Measurements from ENCODE around the gene RXRA.

DNA sequence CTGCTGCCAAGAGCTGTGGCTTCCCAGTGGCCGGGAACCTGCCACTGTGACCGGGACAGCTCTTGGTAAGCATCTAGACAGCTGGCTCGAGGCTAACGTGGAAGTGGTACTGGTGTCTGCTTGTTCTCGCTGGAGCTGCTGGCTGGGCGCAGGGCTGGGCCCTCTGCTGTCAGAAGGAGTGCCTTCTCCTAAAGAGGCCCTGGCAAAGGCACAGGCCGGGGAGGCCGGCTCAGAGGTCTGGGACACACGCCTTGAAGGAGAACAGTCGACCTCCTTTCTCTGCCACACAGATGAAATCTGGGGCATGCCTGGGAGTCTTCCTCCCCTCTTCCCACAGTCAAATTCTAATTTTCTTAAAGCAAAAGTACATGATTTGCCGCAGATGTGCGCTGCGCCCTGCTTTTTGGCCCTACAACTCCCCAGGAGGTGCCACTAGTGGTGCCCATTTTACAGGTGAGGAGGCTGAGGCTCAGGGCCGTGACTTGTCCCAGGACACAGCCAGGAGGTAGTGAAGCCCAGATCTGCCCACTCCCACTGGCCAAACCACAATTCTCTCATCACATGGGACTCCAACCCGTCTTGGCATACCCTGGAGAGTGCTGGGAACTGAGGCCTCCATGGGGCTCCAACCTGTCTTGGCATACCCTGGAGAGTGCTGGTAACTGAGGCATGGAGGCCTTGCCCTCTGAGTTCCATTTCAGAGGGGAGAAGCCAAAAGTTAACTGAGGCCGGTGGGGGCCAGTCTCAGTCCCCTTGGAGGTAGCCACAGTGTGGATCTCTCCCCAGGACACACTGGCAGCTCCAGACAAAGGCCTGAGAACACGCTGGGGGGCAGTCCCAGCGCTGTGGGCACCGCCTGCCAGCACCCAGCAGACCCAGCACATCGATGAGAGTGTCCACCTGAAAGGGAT, 12.0 kb upstream of the RXRA start:
- TF ChIP-seq POLR2A (IDR thresholded peaks at IDR 0.05) (no peak), POLR2AphosphoS5 (IDR thresholded peaks at IDR 0.05) (peak in 2 of 3 donors; percentile 60 to 65)
- TF ChIP-seq, protein P1, sequence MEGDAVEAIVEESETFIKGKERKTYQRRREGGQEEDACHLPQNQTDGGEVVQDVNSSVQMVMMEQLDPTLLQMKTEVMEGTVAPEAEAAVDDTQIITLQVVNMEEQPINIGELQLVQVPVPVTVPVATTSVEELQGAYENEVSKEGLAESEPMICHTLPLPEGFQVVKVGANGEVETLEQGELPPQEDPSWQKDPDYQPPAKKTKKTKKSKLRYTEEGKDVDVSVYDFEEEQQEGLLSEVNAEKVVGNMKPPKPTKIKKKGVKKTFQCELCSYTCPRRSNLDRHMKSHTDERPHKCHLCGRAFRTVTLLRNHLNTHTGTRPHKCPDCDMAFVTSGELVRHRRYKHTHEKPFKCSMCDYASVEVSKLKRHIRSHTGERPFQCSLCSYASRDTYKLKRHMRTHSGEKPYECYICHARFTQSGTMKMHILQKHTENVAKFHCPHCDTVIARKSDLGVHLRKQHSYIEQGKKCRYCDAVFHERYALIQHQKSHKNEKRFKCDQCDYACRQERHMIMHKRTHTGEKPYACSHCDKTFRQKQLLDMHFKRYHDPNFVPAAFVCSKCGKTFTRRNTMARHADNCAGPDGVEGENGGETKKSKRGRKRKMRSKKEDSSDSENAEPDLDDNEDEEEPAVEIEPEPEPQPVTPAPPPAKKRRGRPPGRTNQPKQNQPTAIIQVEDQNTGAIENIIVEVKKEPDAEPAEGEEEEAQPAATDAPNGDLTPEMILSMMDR (IDR thresholded peaks at IDR 0.05 in 8 of 11, conservative IDR thresholded peaks at IDR 0.05 in 3 of 11), result peak in 2 of 11 experiments; percentile 10 to 11

All from spleen (tissue), 7 donors.